ENCODE results near the gene CACHD1. TPM values are rescaled to one million over a fixed set of nuclear protein-coding genes. Genes with fewer than 3 reads are reported as not detected.

Gene CACHD1
- polyA plus RNA-seq, 2 donors: 1.6 to 2.9 TPM

DNA sequence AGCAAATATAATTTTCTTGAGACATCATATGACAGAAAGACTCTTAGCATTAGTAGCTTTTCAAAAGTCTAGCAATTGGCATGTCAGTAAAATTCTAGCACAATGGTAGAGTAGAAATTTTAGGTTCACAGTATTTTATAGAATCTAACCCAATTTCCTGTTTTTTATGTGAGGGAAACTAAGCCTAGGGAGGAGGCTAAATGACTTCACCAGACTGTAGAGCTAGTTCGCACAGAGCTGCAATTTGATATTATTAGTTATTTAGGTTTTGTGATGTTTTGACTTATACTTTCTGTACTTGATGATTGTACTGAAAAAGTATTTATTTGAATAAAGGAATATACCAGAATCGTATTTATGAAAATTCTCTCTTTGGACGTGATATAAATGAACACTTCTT lies 68.5 kb downstream of the CACHD1 start:
- Histone ChIP-seq H3K27me3 (ENCODE audit: control insufficient read depth in 1 of 2, insufficient read depth in 2 of 2, low read length in 2 of 2) (no peaks in the 10 kb centered on the region), H3K4me1 (ENCODE audit: control insufficient read depth in 2 of 2, insufficient read depth in 2 of 2, low read length in 1 of 2) (no peaks in the 10 kb centered on the region)

DNA sequence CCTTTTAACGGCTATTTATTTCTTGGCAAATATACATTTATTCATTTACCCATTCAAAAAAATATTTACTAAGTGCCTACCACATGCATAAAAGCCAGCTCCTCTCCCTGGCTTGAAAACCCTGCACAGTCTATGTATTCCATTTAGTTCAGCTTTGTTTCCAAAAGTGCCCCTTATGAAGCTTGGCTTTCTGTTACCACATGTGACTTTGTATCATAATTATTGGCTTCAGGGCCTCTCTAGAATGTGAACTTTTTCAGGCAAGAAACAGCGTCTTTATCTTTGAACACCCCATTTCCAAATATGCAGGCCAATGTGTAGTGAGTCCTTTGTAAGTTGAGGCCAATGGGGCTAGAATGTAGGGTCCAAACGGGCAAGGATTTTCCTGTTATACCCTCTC lies 69.4 kb downstream of the CACHD1 start:
- H3K9me3 ChIP-seq (ENCODE audit: control insufficient read depth in 2 of 2, insufficient read depth in 1 of 2, low read depth in 1 of 2, low read length in 1 of 2): no peaks in the 10 kb centered on the region
- H3K36me3 ChIP-seq (ENCODE audit: control insufficient read depth in 2 of 2, insufficient read depth in 2 of 2, low read length in 1 of 2): no peaks in the 10 kb centered on the region
- H3K4me3 ChIP-seq (ENCODE audit: low read depth in 1 of 2, low read length in 2 of 2): no peak overlapping the region
- 39 to 40% methylated on average over 3 of the region's 3 CpGs for WGBS, 2 donors
- H3K4me1 ChIP-seq (ENCODE audit: control insufficient read depth in 2 of 2, insufficient read depth in 2 of 2, low read length in 1 of 2): no peaks in the 10 kb centered on the region
- H3K27me3 ChIP-seq (ENCODE audit: control insufficient read depth in 1 of 2, insufficient read depth in 2 of 2, low read length in 2 of 2): no peaks in the 10 kb centered on the region
- H3K27ac ChIP-seq (ENCODE audit: low read depth in 2 of 2, low read length in 1 of 2): no peak overlapping the region

More for the DNA sequence above, 68.5 kb downstream of the CACHD1 start:
- Histone ChIP-seq H3K4me3 (ENCODE audit: low read depth in 1 of 2, low read length in 2 of 2) (no peak overlapping the region), H3K27ac (ENCODE audit: low read depth in 2 of 2, low read length in 1 of 2) (no peak overlapping the region), H3K36me3 (ENCODE audit: control insufficient read depth in 2 of 2, insufficient read depth in 2 of 2, low read length in 1 of 2) (no peaks in the 10 kb centered on the region), H3K9me3 (ENCODE audit: control insufficient read depth in 2 of 2, insufficient read depth in 1 of 2, low read depth in 1 of 2, low read length in 1 of 2) (no peaks in the 10 kb centered on the region)
- WGBS, 2 donors: 79 to 85% methylated on average over 3 of the region's 3 CpGs

- Histone ChIP-seq H3K36me3 (ENCODE audit: control insufficient read depth in 2 of 2, insufficient read depth in 2 of 2, low read length in 1 of 2) (no peaks in the 10 kb centered on the region), H3K9me3 (ENCODE audit: control insufficient read depth in 2 of 2, insufficient read depth in 1 of 2, low read depth in 1 of 2, low read length in 1 of 2) (no peaks in the 10 kb centered on the region), H3K27ac (ENCODE audit: low read depth in 2 of 2, low read length in 1 of 2) (peak overlapping the region in 1 of 2 donors; percentile 32), H3K4me1 (ENCODE audit: control insufficient read depth in 2 of 2, insufficient read depth in 2 of 2, low read length in 1 of 2) (no peaks in the 10 kb centered on the region), H3K27me3 (ENCODE audit: control insufficient read depth in 1 of 2, insufficient read depth in 2 of 2, low read length in 2 of 2) (no peaks in the 10 kb centered on the region), H3K4me3 (ENCODE audit: low read depth in 1 of 2, low read length in 2 of 2) (peak overlapping the region in 1 of 2 donors; percentile 33)
- WGBS, 2 donors: 31 to 42% methylated on average over 2 of the region's 2 CpGs
These were observed 69.9 kb downstream of the CACHD1 start for GRCh38 chr1:64539781-64540218.

DNA sequence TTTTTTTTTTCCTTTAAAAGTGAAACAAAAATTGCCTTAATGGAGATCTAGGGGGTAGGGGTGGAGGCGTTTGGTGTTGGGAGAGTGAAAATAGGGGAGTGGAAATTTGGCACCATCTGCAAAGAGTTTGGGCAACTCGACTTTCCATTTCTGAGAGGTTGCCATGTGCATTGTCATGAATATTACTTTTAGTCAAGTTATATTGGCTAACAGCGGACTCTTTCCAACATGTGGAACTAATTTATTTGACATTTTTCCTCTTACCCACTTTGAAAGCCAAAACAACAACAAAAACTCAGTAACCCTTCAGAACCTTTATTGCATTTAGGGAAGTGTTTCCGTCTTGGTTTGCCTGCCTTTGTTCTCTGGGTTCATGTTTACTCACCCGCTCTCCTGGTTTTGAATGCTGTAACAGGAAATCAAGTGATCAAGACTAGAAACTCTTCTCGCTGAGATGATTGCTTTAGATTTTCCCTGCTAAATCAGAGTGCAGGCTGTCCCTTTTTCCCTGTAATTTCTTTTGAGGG lies 70.4 kb downstream of the CACHD1 start:
- Histone ChIP-seq H3K27me3 (ENCODE audit: control insufficient read depth in 1 of 2, insufficient read depth in 2 of 2, low read length in 2 of 2) (no peaks in the 10 kb centered on the region), H3K4me1 (ENCODE audit: control insufficient read depth in 2 of 2, insufficient read depth in 2 of 2, low read length in 1 of 2) (no peaks in the 10 kb centered on the region), H3K4me3 (ENCODE audit: low read depth in 1 of 2, low read length in 2 of 2) (peak overlapping the region in 1 of 2 donors; percentile 33), H3K9me3 (ENCODE audit: control insufficient read depth in 2 of 2, insufficient read depth in 1 of 2, low read depth in 1 of 2, low read length in 1 of 2) (no peaks in the 10 kb centered on the region), H3K27ac (ENCODE audit: low read depth in 2 of 2, low read length in 1 of 2) (peak overlapping the region; percentile 41 to 48), H3K36me3 (ENCODE audit: control insufficient read depth in 2 of 2, insufficient read depth in 2 of 2, low read length in 1 of 2) (no peaks in the 10 kb centered on the region)
- 29 to 33% methylated on average over 6 of the region's 6 CpGs for WGBS, 2 donors

- Histone ChIP-seq H3K4me1 (ENCODE audit: control insufficient read depth in 2 of 2, insufficient read depth in 2 of 2, low read length in 1 of 2) (no peaks in the 10 kb centered on the region), H3K27ac (ENCODE audit: low read depth in 2 of 2, low read length in 1 of 2) (no peak overlapping the region), H3K36me3 (ENCODE audit: control insufficient read depth in 2 of 2, insufficient read depth in 2 of 2, low read length in 1 of 2) (no peaks in the 10 kb centered on the region), H3K27me3 (ENCODE audit: control insufficient read depth in 1 of 2, insufficient read depth in 2 of 2, low read length in 2 of 2) (no peaks in the 10 kb centered on the region), H3K4me3 (ENCODE audit: low read depth in 1 of 2, low read length in 2 of 2) (no peak overlapping the region), H3K9me3 (ENCODE audit: control insufficient read depth in 2 of 2, insufficient read depth in 1 of 2, low read depth in 1 of 2, low read length in 1 of 2) (no peaks in the 10 kb centered on the region)
- 60 to 64% methylated on average over 4 of the region's 4 CpGs for WGBS, 2 donors
These were observed 72.2 kb downstream of the CACHD1 start for GRCh38 chr1:64542118-64542517.

- Histone ChIP-seq H3K27ac (ENCODE audit: low read depth in 2 of 2, low read length in 1 of 2) (no peak overlapping the region), H3K36me3 (ENCODE audit: control insufficient read depth in 2 of 2, insufficient read depth in 2 of 2, low read length in 1 of 2) (no peaks in the 10 kb centered on the region), H3K9me3 (ENCODE audit: control insufficient read depth in 2 of 2, insufficient read depth in 1 of 2, low read depth in 1 of 2, low read length in 1 of 2) (no peaks in the 10 kb centered on the region), H3K27me3 (ENCODE audit: control insufficient read depth in 1 of 2, insufficient read depth in 2 of 2, low read length in 2 of 2) (no peaks in the 10 kb centered on the region), H3K4me3 (ENCODE audit: low read depth in 1 of 2, low read length in 2 of 2) (no peak overlapping the region), H3K4me1 (ENCODE audit: control insufficient read depth in 2 of 2, insufficient read depth in 2 of 2, low read length in 1 of 2) (no peaks in the 10 kb centered on the region)
- 72% methylated on average over 4 of the region's 4 CpGs for WGBS, 2 donors
These were observed 73.9 kb downstream of the CACHD1 start for GRCh38 chr1:64543831-64544230.

- no peaks in the 10 kb centered on the region for H3K4me1 ChIP-seq (ENCODE audit: control insufficient read depth in 2 of 2, insufficient read depth in 2 of 2, low read length in 1 of 2)
- H3K9me3 ChIP-seq (ENCODE audit: control insufficient read depth in 2 of 2, insufficient read depth in 1 of 2, low read depth in 1 of 2, low read length in 1 of 2): no peaks in the 10 kb centered on the region
- 56 to 62% methylated on average over 6 of the region's 6 CpGs for WGBS, 2 donors
- H3K27me3 ChIP-seq (ENCODE audit: control insufficient read depth in 1 of 2, insufficient read depth in 2 of 2, low read length in 2 of 2): no peaks in the 10 kb centered on the region
- H3K36me3 ChIP-seq (ENCODE audit: control insufficient read depth in 2 of 2, insufficient read depth in 2 of 2, low read length in 1 of 2): no peaks in the 10 kb centered on the region
- no peak overlapping the region for H3K4me3 ChIP-seq (ENCODE audit: low read depth in 1 of 2, low read length in 2 of 2)
- no peak overlapping the region for H3K27ac ChIP-seq (ENCODE audit: low read depth in 2 of 2, low read length in 1 of 2)
These were observed 75.4 kb downstream of the CACHD1 start for GRCh38 chr1:64545118-64545843.

GRCh38 chr1:64546013-64546412 lies 76.1 kb downstream of the CACHD1 start:
- Histone ChIP-seq H3K27ac (ENCODE audit: low read depth in 2 of 2, low read length in 1 of 2) (no peak overlapping the region), H3K4me1 (ENCODE audit: control insufficient read depth in 2 of 2, insufficient read depth in 2 of 2, low read length in 1 of 2) (no peaks in the 10 kb centered on the region), H3K4me3 (ENCODE audit: low read depth in 1 of 2, low read length in 2 of 2) (no peak overlapping the region), H3K9me3 (ENCODE audit: control insufficient read depth in 2 of 2, insufficient read depth in 1 of 2, low read depth in 1 of 2, low read length in 1 of 2) (no peaks in the 10 kb centered on the region), H3K36me3 (ENCODE audit: control insufficient read depth in 2 of 2, insufficient read depth in 2 of 2, low read length in 1 of 2) (no peaks in the 10 kb centered on the region), H3K27me3 (ENCODE audit: control insufficient read depth in 1 of 2, insufficient read depth in 2 of 2, low read length in 2 of 2) (no peaks in the 10 kb centered on the region)
- WGBS, 2 donors: 34 to 49% methylated on average over 2 of the region's 2 CpGs

- no peaks in the 10 kb centered on the region for H3K9me3 ChIP-seq (ENCODE audit: control insufficient read depth in 2 of 2, insufficient read depth in 1 of 2, low read depth in 1 of 2, low read length in 1 of 2)
- H3K36me3 ChIP-seq (ENCODE audit: control insufficient read depth in 2 of 2, insufficient read depth in 2 of 2, low read length in 1 of 2): no peaks in the 10 kb centered on the region
- H3K27me3 ChIP-seq (ENCODE audit: control insufficient read depth in 1 of 2, insufficient read depth in 2 of 2, low read length in 2 of 2): no peaks in the 10 kb centered on the region
- no peaks in the 10 kb centered on the region for H3K4me1 ChIP-seq (ENCODE audit: control insufficient read depth in 2 of 2, insufficient read depth in 2 of 2, low read length in 1 of 2)
- WGBS, 2 donors: 30 to 43% methylated on average over 6 of the region's 6 CpGs
- H3K4me3 ChIP-seq (ENCODE audit: low read depth in 1 of 2, low read length in 2 of 2): no peak overlapping the region
- H3K27ac ChIP-seq (ENCODE audit: low read depth in 2 of 2, low read length in 1 of 2): no peak overlapping the region
These were observed 79.7 kb downstream of the CACHD1 start for GRCh38 chr1:64549464-64550239.
